A673 (cell line): ENCODE measurements around the gene FKTN. TPM values are rescaled to one million over a fixed set of nuclear protein-coding genes. Genes with fewer than 3 reads are reported as not detected.

Experiments
- BruUV-seq: library from RNA; stranded (reverse); fragments of 400-500 nt; replicated peaks from 2 replicates; lab custom pipeline; 2021; lab: Mats Ljungman, UMichigan
- CTCF ChIA-PET: fragments of 300-600 bp; sonication (Branson Sonifier 250); formaldehyde crosslinking; loops from one replicate; lab custom pipeline; 2022; ENCODE audit warnings: antibody characterized with exemption; lab: Charles Lee
- POLR2A ChIA-PET: fragments of 300-600 bp; sonication (Branson Sonifier 250); formaldehyde crosslinking; loops from one replicate; lab custom pipeline; 2022; ENCODE audit warnings: antibody characterized with exemption; ENCODE audit not compliant: low non-redundant PET; lab: Charles Lee
- DNase-seq: peaks from one replicate; pipeline ENCODE4 v3.0.0-alpha.2; 2015; ENCODE audit warnings: low spot score
- H3K27ac ChIP-seq: fragments of 200-600 bp; sonication (generic); 2 replicates; pipeline ENCODE4 v1.5.1; 2016; ENCODE audit warnings: mixed run types, low read depth, mild to moderate bottlenecking, mixed read lengths, antibody characterized with exemption, low read length; ENCODE audit not compliant: poor library complexity, severe bottlenecking
- H3K27me3 ChIP-seq: fragments of 200-600 bp; sonication (generic); replicated peaks from 2 replicates; pipeline ENCODE4 v1.6.1; 2017; ENCODE audit warnings: mixed run types, low read depth, mild to moderate bottlenecking, mixed read lengths, antibody characterized with exemption, low read length; ENCODE audit not compliant: insufficient read depth, poor library complexity
- H3K36me3 ChIP-seq: fragments of 200-600 bp; sonication (generic); 2 replicates; pipeline ENCODE4 v1.6.1; 2016; ENCODE audit warnings: mixed run types, mild to moderate bottlenecking, mixed read lengths, antibody characterized with exemption, low read length; ENCODE audit not compliant: insufficient read depth, poor library complexity, severe bottlenecking
- H3K4me1 ChIP-seq: fragments of 200-600 bp; sonication (generic); 2 replicates; pipeline ENCODE4 v1.6.1; 2017; ENCODE audit warnings: mixed run types, mild to moderate bottlenecking, mixed read lengths, antibody characterized with exemption, low read length; ENCODE audit not compliant: insufficient read depth, poor library complexity, severe bottlenecking
- H3K4me3 ChIP-seq: fragments of 200-600 bp; sonication (generic); 2 replicates; pipeline ENCODE4 v1.5.1; 2016; ENCODE audit warnings: low read depth, mixed run types, mild to moderate bottlenecking, mixed read lengths, low read length; ENCODE audit not compliant: poor library complexity, severe bottlenecking
- H3K9me3 ChIP-seq: fragments of 200-600 bp; sonication (generic); 2 replicates; pipeline ENCODE4 v1.6.1; 2016; ENCODE audit warnings: mixed run types, low read depth, mild to moderate bottlenecking, mixed read lengths, antibody characterized with exemption, low read length; ENCODE audit not compliant: poor library complexity, severe bottlenecking
- EZH2 ChIP-seq: fragments of 200-600 bp; sonication (generic); IDR thresholded peaks from 2 replicates; pipeline ENCODE4 v1.6.1; 2017; ENCODE audit warnings: borderline replicate concordance, low read depth, mild to moderate bottlenecking, mixed read lengths, antibody characterized with exemption, low read length; ENCODE audit not compliant: poor library complexity, severe bottlenecking
- intact Hi-C: fragments of 100-400 bp; cut with micrococcal nuclease; formaldehyde crosslinking; loops from one replicate; pipeline ENCODE4 v1.10.0; 2022; ENCODE audit not compliant: unreplicated experiment
- total RNA-seq: library from RNA; stranded (reverse); gene quantifications from 2 replicates; pipeline ENCODE4 v1.2.3, GENCODE V29; 2021
- TF ChIP-seq, protein P1 (sequence below): fragments of 300-800, 200-600 bp; sonication (generic); conservative IDR thresholded peaks from 2 replicates; pipeline ENCODE4 v1.5.1; 2017; ENCODE audit warnings: low read depth, mild to moderate bottlenecking, antibody characterized with exemption, low read length, moderate library complexity, mixed read lengths

The FKTN gene
- total RNA-seq, 1 experiment from 2014 or later, result 15.4 TPM

DNA sequence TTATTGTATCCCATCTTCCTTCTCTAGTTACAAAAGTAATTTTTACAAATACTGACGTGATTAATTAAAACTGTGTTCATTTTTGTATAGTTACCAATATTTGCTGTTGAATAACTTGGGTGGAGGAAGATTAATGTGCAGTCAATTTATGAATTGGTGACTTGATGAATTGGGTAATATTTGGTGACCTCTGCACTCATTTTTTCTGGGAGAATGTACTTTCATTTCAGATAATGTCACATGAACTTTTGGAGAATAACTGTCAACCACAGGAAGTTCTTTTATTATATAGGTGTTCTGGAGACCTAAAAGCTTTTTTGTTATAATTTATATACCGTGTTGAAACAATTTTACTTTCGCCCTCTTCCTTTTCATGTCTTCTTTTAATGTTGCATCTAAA lies 26.4 kb upstream of the FKTN start:
- BruUV-seq, result no TSS peak
- ChIA-PET CTCF (no interaction called here), POLR2A (interaction anchor here (0.7 kb wide), 1 partner anchor 1532 kb away, joined by 3 read pairs; no protein-coding TSS in a partner anchor)
- intact Hi-C loops, result no loop called here
- H3K36me3 ChIP-seq, result peaks cover 8% of the 10 kb centered on the region
- no peaks in the 10 kb centered on the region for H3K9me3 ChIP-seq
- H3K27ac ChIP-seq, result no peak overlapping the region
- H3K27me3 ChIP-seq, result no peaks in the 10 kb centered on the region
- TF ChIP-seq, protein P1, sequence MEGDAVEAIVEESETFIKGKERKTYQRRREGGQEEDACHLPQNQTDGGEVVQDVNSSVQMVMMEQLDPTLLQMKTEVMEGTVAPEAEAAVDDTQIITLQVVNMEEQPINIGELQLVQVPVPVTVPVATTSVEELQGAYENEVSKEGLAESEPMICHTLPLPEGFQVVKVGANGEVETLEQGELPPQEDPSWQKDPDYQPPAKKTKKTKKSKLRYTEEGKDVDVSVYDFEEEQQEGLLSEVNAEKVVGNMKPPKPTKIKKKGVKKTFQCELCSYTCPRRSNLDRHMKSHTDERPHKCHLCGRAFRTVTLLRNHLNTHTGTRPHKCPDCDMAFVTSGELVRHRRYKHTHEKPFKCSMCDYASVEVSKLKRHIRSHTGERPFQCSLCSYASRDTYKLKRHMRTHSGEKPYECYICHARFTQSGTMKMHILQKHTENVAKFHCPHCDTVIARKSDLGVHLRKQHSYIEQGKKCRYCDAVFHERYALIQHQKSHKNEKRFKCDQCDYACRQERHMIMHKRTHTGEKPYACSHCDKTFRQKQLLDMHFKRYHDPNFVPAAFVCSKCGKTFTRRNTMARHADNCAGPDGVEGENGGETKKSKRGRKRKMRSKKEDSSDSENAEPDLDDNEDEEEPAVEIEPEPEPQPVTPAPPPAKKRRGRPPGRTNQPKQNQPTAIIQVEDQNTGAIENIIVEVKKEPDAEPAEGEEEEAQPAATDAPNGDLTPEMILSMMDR, result no peak
- no peak for TF ChIP-seq EZH2
- H3K4me3 ChIP-seq, result no peak overlapping the region
- H3K4me1 ChIP-seq, result peaks cover 6% of the 10 kb centered on the region
- DNase-seq, result no peak

DNA sequence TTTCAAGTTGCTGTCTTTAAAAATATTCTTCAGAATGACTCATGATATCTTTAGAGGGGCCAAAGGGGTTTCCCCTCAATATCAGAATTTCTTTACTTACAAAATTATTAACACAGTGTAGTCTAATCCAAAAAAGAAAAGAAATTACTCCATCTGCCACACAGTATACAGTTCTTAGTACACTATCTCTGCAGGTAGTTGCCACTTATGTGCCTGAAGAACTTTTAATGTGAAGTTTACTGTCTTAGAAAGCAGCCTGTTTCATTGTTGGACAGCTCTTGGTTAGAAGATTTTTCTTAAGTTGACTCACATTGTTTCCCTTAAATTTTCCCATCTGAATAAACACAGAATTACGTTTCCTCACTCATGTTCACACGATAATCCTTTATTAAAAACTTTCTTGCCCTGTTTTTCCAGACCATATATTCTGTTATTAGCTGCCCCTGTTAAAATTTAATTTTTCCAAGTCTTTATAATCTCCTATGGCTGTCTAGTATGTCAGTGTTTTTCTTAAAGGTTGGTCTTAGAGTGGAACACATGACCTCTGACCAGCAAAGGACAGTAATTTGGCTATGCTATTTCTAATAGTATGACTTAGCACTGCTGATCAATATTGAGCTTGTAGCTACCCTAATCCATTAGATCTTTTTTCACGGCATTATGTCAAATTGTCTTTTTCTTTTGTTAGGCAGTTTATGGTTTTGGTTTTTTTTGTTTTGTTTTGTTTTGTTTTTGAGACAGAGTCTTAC lies 21.8 kb upstream of the FKTN start:
- TF ChIP-seq, protein P1, result no peak
- no peak for TF ChIP-seq EZH2
- Histone ChIP-seq H3K4me1 (peaks cover 6% of the 10 kb centered on the region), H3K27ac (no peak overlapping the region), H3K4me3 (no peak overlapping the region), H3K36me3 (peaks cover 8% of the 10 kb centered on the region), H3K27me3 (no peaks in the 10 kb centered on the region), H3K9me3 (no peaks in the 10 kb centered on the region)
- intact Hi-C loops, result no loop called here
- DNase-seq, result no peak
- ChIA-PET CTCF (no interaction called here), POLR2A (no interaction called here)
- BruUV-seq, result no TSS peak

DNA sequence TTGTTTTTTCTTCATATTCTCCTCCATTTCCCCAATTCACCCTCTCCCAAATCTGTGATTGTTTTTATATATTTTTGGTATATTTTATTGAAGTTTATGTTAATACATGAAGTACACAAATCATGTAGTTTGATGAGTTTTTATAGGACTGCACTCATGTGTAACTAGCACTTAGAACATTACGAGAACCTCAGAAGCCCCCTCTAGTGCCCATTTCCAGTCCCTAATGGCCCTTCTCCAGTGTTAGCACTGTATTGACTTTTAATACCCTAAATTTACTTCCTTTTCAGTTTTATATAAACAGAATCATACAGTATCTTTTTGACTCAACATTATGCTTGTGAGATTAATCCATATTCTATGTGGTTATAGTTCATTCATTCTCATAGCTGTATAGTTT lies 18.5 kb upstream of the FKTN start:
- peak; percentile 25 for DNase-seq
- TF ChIP-seq EZH2, result no peak
- TF ChIP-seq, protein P1, result peak; percentile 41; the same call in 1 of the 2 replicates
- ChIA-PET POLR2A (no interaction called here), CTCF (no interaction called here)
- Histone ChIP-seq H3K9me3 (no peaks in the 10 kb centered on the region), H3K27ac (no peak overlapping the region), H3K4me1 (no peaks in the 10 kb centered on the region), H3K27me3 (no peaks in the 10 kb centered on the region), H3K4me3 (no peak overlapping the region), H3K36me3 (peaks cover 8% of the 10 kb centered on the region)
- intact Hi-C loops, result no loop called here
- no TSS peak for BruUV-seq
